H7 (cell line): ENCODE measurements around the gene DUS2. TPM values are rescaled to one million over a fixed set of nuclear protein-coding genes. Genes with fewer than 3 reads are reported as not detected.

ENCODE experiments used
- DNase-seq: peaks from one replicate; pipeline ENCODE4 v3.0.0; 2012
- H3K27me3 ChIP-seq: 2 replicates; pipeline ENCODE4 v1.6.0; 2011; ENCODE audit warnings: mild to moderate bottlenecking, low read length; ENCODE audit not compliant: control insufficient read depth, insufficient read depth
- H3K36me3 ChIP-seq: replicated peaks from 2 replicates; pipeline ENCODE4 v1.5.1; 2011; ENCODE audit warnings: low read length; ENCODE audit not compliant: control insufficient read depth, insufficient read depth
- H3K4me3 ChIP-seq: 2 replicates; pipeline ENCODE4 v1.5.1; 2011; ENCODE audit warnings: low read depth, mild to moderate bottlenecking, control low read depth, low read length, moderate library complexity; ENCODE audit not compliant: insufficient read depth
- total RNA-seq: library from RNA; depleted of rRNA; stranded (reverse); fragments of >200 nt; shearing (Covaris generic); gene quantifications from 2 replicates; pipeline ENCODE4 v1.2.3, GENCODE V29; 2014; rRNA removed

Gene DUS2
- total RNA-seq = 46.9 and 54.9 TPM in 2 replicates

DNA sequence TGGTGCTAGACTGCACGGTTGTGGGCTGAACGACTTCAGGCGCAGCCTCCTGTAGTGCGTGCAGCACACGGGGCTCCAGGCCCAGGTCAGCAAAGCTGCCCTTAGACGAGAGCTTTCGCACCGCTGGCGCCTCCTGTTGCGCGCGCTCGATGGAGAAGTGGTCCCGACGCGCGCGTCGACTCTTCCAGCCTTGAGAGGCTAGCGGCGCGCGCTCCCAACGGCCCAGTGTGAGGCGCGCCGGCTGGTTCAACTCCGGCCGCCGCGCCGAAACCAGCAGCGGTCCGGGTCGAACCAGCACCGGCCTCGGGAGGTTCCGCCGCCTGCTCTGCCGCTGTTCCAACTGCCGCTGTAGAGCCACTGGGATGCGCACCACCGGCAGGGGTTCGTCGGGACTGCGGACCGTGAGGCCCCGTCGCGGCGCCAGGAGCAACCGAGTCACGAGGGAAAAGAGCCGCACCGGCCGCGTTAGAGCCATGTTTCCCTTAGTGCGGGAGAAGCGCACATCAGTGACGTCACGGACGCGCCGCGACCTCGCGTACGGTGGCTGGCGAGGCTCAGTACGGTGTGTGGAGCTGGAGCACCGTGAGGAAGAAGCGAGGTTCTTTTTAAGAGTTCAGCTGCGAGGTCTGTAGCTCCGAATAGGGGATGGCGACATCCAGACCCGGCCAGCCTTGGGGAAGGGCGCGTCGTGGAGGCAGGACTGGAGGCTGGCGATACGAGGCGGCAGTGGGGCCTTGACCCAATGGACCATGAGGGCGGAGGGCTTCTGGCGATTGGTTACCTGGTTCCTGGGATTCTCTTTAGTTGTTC, at the start of gene DUS2, which contains the start of gene DDX28:
TSS of gene DUS2 (plus strand) at position 557 of the 810 bp plus-strand sequence. CDS start 14,740 bp downstream, outside the sequence.
TSS of gene DDX28 (minus strand) at position 505 of the 810 bp plus-strand sequence. CDS start at position 475, 30 bp downstream.
- Histone ChIP-seq H3K27me3 (no peaks in the 10 kb centered on the region), H3K36me3 (peaks cover 8% of the 10 kb centered on the region), H3K4me3 (peak within 1 kb of the TSS; percentile 91)
- peak; percentile 91 for DNase-seq

DNA sequence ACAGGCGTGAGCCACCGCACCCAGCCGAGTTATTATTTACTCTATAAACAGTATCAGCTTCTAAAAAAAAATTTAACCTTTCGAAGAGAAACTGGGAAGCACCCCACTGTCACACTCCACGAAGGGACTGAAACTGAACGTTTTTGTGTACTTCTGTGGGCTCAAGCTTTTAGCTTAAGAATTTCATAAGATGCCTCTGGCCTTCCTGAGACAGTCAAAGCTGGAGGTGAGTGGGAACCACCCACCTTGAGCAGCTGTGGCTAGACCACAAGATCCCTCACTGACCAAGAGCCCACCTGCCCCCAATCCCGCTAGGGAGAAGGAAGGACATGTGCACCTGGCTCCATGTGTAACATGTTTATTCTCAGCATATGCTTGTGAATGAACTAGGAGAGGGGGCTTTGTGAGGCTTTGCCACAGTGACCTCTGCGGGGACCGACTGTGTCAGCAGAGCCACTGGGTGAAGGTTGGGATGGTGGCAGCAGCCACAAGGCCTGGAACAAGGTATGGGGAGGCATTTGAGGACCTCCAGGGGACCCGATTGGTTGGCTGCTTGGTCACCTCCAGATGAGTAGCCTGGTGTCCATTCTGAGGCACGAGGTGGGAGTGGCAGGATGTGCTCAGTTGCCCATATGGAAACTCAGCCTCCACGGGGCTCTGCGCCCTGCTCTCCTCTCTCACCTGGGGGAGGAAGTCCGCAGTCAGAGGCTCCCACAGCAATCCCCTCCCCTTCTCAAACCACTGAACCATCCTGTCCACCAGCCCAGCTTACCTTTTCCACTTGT, 47.6 kb upstream of the DUS2 start:
- H3K4me3 ChIP-seq = no peak overlapping the region
- no peak for DNase-seq
- no peaks in the 10 kb centered on the region for H3K36me3 ChIP-seq
- H3K27me3 ChIP-seq = peaks cover 1% of the 10 kb centered on the region; the same call in 1 of the 2 replicates

DNA sequence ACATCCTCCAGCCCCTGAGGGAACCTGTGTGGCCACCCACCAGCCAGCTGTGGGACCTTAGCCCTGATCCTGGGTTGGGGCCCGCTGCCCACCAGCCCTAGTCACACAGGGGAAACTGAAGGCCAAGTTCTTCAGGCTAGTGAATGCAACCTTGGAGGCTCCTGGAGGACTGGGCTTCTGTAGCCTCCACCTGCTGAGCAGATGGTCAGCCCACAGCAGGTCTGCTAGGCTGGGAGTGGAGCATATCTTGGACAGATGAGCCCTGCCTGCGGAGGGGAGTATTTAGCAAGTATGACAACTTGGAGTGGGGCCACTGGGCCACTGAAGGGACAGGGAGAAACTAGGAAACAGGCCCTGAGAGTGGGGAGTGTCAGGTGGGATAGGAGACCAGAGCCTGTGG, 46.9 kb upstream of the DUS2 start:
- Histone ChIP-seq H3K36me3 (no peaks in the 10 kb centered on the region), H3K27me3 (peaks cover 1% of the 10 kb centered on the region; the same call in 1 of the 2 replicates), H3K4me3 (no peak overlapping the region)
- DNase-seq = no peak

DNA sequence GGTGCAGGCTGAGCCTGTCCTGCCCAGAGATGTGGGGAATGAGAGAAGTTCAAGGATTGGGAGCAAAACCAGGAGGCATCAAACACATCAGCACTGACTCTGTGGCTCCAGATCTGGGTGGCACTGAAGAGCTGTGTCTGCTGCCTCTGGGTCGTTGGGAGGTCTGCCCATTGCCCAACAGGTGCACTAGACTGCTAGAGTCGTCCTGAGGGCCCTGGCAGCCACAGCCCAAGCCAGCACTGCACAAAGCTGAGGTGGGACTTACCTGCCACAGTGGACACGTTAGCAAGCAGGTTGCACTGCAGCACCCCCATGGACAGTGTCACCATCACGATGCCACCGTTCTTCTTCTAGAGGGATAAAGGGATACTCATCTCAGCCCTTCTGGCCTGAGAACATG, 46.1 kb upstream of the DUS2 start:
- Histone ChIP-seq H3K27me3 (peaks cover 1% of the 10 kb centered on the region; the same call in 1 of the 2 replicates), H3K36me3 (no peaks in the 10 kb centered on the region), H3K4me3 (no peak overlapping the region)
- DNase-seq = no peak

DNA sequence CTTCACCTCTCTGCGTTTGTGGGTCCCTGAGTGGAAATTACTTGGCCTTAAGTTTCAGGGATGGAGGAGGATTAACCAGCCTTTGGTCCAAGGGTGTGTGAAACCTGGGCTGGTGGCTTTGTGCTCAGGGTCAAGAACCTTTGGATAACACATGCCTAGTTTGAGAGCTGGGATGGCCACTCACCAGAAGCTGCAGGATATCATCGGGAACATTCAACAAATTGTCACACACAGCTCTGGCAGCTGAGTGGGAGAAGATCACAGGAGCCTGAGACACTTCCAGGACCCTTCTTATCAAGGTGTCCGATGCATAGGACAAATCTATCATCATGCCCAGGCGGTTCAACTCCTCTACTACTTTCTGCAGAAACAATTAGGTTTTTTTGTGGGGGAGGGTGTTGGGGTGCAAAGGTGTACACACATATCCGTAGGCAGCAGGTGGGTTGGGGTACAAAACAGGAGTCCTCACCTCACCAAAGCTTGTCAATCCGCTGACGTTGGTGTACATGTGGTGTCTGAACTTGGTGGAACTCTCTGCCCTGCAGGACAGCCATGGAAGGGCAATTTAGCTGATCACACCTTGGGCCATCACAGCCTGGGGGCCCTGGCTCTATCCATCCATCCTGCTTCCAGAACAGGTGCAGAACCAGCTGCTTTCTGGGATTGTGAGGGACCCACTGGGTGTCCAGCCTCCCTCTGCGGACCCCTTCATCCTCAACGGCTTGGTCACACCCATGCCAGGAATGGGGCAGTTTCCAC, 45.4 kb upstream of the DUS2 start:
- Histone ChIP-seq H3K27me3 (peaks cover 1% of the 10 kb centered on the region; the same call in 1 of the 2 replicates), H3K4me3 (no peak overlapping the region), H3K36me3 (no peaks in the 10 kb centered on the region)
- DNase-seq = peak; percentile 34

DNA sequence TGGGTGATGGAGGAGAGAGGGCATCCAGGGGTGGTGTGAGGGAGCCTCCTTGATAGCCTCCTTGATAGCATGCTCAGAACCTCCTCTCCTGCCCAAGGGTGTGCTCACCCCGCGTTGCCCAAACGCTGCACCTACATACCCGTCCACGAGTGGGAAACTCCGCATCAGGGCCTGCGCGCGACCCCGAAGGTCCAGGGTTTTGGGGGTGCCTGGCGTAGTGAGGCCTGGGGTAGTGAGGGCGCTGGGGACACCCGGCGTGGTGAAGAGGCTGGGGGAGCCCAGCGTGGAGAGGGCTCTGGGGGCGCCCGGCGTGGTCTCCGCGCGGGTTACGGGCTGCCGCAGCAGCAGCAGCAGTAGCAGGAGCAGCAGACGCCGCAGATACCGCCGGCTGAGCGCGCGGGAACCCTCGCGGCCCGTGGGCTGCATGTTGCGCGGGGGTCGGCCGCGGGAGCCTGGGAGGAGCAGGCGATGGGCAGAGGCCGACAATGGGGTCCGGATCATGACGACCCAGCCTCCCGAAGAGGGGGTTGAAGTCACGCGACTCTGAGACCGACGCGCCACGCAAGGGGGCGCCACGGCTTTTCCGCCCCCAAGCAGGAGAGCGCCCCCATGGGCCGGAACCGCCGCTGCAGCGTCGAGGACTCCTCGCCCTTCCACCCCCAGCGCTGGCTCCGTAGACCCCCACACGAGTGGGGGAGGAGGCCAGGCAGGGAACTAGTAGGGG, 43.0 kb upstream of the DUS2 start, which contains the start of gene DPEP3:
TSS of gene DPEP3 (minus strand) at position 545 of the 724 bp plus-strand sequence. CDS start at position 426, 119 bp downstream.
- H3K4me3 ChIP-seq = no peak within 1 kb of the TSS
- H3K27me3 ChIP-seq = peaks cover 1% of the 10 kb centered on the region; the same call in 1 of the 2 replicates
- peak; percentile 97 for DNase-seq
- no peaks in the 10 kb centered on the region for H3K36me3 ChIP-seq

DNA sequence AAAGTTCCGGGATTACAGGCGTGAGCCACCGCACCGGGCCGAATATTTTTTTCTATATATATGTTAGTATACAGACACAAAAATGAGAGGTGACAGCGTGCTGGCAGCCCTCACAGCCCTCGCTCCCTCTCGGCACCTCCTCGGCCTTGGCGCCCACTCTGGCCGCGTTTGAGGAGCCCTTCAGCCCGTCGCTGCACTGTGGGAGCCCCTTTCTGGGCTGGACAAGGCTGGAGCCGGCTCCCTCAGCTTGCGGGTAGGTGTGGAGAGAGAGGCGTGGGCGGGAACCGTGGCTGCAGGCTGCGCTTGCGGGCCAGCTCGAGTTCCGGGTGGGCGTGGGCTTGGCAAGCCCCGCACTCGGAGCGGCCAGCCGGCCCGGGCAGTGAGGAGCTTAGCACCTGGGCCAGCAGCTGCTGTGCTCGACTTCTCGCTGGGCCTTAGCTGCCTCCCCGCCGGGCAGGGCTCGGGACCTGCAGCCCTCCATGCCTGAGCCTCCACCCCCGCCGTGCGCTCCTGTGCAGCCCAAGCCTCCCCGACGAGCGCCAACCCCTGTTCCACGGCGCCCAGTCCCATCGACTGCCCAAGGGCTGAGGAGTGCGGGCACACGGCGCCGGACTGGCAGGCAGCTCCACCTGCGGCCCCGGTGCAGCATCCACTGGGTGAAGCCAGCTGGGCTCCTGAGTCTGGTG, 40.9 kb upstream of the DUS2 start:
- Histone ChIP-seq H3K4me3 (no peak overlapping the region), H3K27me3 (no peaks in the 10 kb centered on the region; the same call in 1 of the 2 replicates), H3K36me3 (no peaks in the 10 kb centered on the region)
- no peak for DNase-seq

DNA sequence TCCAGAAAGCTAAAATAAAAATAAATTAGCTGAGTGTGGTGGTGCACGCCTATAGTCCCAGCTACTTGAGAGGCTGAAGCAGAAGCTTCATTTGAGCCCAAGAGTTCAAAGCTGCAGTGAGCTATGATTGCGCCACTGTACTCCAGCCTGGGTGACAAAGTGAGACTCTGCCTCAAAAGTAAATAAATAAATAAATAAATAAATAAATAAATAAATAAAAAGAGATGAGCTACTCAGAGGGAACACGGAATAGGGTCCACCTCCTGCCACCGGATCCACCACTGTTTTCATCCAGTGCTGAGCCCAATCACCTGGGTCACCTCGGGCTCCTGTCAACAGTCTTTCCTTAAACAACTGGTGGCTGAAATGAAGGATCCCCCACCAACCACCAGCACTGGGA, 36.1 kb upstream of the DUS2 start:
- no peaks in the 10 kb centered on the region for H3K27me3 ChIP-seq
- H3K36me3 ChIP-seq = no peaks in the 10 kb centered on the region
- no peak overlapping the region for H3K4me3 ChIP-seq
- DNase-seq = peak; percentile 8

DNA sequence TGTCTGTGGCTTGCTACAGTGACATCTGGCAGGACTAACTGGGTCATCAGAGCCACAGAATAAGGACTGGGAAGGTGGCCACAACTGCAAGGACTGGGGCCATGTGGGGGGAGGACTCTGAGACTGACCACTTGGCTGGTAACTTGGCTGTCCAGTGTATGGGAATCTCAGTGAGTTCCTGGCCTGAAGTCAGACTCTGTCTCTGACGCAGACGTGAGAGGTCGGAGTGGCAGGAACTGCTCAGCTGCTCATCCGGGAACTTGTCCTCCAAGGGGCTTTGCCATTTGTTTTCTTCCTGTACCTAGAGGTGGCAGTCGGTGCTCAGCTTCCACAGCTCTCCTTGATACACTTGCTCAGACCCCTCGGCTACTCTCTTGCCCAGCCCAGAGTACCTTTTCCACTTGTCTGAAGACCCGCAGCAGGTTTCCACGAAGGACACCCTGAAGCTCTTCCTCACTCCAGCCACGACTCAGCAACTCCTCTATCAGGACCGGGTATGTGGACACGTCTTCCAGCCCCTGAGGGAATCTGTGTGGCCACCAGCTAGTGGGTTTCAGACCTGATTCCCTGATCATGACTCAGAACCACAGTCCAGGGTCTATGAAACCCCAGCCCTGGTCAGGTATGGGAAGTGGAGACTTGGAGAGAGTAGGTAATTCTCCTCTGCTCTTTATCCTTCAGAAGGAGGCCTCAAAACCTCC, 35.5 kb upstream of the DUS2 start:
- Histone ChIP-seq H3K27me3 (peaks cover 1% of the 10 kb centered on the region; the same call in 1 of the 2 replicates), H3K36me3 (no peaks in the 10 kb centered on the region), H3K4me3 (no peak overlapping the region)
- DNase-seq = peak; percentile 4

DNA sequence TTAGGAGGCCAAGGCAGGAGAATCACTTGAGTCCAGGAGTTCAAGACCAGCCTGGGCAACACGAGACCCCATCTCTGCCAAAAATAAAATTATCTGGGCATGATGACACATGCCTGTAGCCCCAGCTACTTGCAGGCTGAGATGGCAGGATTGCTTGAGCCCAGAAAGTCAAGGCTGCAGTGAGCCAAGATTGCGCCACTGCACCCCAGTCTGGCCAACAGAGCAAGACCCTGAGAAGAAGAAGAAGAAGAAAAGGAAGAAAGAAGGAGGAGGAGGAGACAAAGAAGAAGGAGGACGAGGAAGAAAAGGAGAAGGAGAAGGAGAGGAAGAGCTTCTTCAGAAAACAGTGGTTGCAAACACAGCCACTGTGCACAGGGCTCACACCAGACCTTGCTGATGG, 34.4 kb upstream of the DUS2 start:
- DNase-seq = no peak
- Histone ChIP-seq H3K36me3 (no peaks in the 10 kb centered on the region), H3K27me3 (peaks cover 6% of the 10 kb centered on the region; the same call in 1 of the 2 replicates), H3K4me3 (no peak overlapping the region)

DNA sequence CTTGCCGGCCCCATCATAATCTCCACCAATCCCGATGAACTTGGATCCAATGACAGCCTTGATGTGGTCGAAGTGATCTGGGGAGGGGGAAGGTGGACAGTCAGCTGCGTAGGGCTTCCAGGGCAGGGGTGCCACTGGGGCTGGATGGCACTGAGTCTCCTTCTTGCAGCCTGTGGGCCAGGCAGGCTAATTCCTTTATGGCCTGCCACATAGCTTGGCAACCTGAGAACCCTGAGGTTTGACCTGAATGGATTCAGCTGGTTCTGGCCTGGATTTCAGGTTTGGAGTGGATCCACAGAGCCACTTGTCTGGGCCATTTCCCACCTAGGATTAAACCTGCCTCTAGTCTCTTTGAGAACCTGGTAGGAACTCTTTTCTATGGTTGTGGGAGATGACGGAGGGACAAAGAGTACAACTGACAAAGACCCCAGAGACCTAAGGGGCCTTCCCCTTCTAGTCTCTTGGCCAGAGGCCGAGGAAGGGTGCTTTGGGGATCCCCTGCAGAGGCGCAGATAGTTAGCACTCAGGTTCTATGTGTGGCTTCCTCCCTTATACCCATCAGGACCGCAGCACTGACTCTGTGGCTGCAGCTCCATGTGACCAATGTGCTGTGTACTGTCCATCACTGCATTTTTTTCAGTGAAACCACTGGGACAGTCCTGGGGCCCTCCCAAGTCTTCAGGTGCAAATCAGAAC, 33.6 kb upstream of the DUS2 start:
- H3K27me3 ChIP-seq = peaks cover 6% of the 10 kb centered on the region; the same call in 1 of the 2 replicates
- DNase-seq = peak; percentile 9
- no peak overlapping the region for H3K4me3 ChIP-seq
- H3K36me3 ChIP-seq = no peaks in the 10 kb centered on the region

DNA sequence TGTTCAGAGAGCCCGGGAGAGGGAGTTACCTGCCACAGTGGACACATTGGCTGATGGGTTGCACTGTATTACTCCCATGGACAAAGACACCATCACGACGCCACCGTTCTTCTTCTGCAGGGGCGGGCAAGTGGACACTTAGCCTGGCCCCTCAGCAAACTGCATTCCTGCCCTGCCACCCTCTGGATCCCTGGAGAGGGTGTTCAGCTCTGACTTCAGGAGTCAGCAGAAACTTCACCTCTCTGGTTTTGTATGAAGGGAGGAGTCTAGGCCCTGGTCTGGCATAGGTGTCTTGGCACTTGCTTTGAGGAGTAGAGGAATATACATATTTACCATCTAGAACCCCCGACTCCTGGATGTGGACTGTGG, 33.1 kb upstream of the DUS2 start:
- no peak overlapping the region for H3K4me3 ChIP-seq
- DNase-seq = peak; percentile 4
- no peaks in the 10 kb centered on the region for H3K36me3 ChIP-seq
- peaks cover 6% of the 10 kb centered on the region; the same call in 1 of the 2 replicates for H3K27me3 ChIP-seq
